Loucy (cell line): Measurements from ENCODE around the gene MBNL2.

ENCODE experiments used
- H2AFZ ChIP-seq: fragments of 200-600 bp; sonication (generic); 2 replicates; pipeline ENCODE4 v1.6.0; 2016; ENCODE audit warnings: antibody characterized with exemption, mild to moderate bottlenecking, low read length, moderate library complexity
- H3F3A ChIP-seq: fragments of 200-600 bp; 2 replicates; pipeline ENCODE4 v1.6.0; 2016; ENCODE audit warnings: antibody characterized with exemption, low read depth, mild to moderate bottlenecking
- H3K27me3 ChIP-seq: fragments of 200-600 bp; sonication (generic); 2 replicates; pipeline ENCODE4 v1.6.1; 2014; ENCODE audit warnings: low read length, mild to moderate bottlenecking; ENCODE audit not compliant: insufficient read depth, poor library complexity, severe bottlenecking
- H3K36me3 ChIP-seq: fragments of 200-600 bp; sonication (generic); 2 replicates; pipeline ENCODE4 v1.6.1; 2016; ENCODE audit warnings: low read length; ENCODE audit not compliant: insufficient read depth
- H3K4me1 ChIP-seq: fragments of 200-600 bp; sonication (generic); 2 replicates; pipeline ENCODE4 v1.5.1; 2014; ENCODE audit warnings: low read length, mild to moderate bottlenecking; ENCODE audit not compliant: insufficient read depth, poor library complexity, severe bottlenecking
- H3K4me2 ChIP-seq: fragments of 200-600 bp; sonication (generic); 2 replicates; pipeline ENCODE4 v1.6.0; 2014; ENCODE audit warnings: antibody characterized with exemption, low read length, low read depth, mild to moderate bottlenecking; ENCODE audit not compliant: poor library complexity, severe bottlenecking
- H3K4me3 ChIP-seq: fragments of 200-600 bp; sonication (generic); 2 replicates; pipeline ENCODE4 v1.5.1; 2014; ENCODE audit warnings: low read length, mild to moderate bottlenecking, mixed read lengths; ENCODE audit not compliant: poor library complexity, severe bottlenecking
- H3K79me2 ChIP-seq: fragments of 200-600 bp; sonication (generic); 2 replicates; pipeline ENCODE4 v1.6.1; 2014; ENCODE audit warnings: low read length; ENCODE audit not compliant: insufficient read depth
- H3K9ac ChIP-seq: fragments of 200-600 bp; sonication (generic); 2 replicates; pipeline ENCODE4 v1.6.0; 2014; ENCODE audit warnings: mild to moderate bottlenecking, low read depth, low read length, moderate library complexity; ENCODE audit not compliant: poor library complexity, severe bottlenecking
- H3K9me2 ChIP-seq: fragments of 200-600 bp; sonication (generic); replicated peaks from 2 replicates; pipeline ENCODE4 v1.6.1; 2016; ENCODE audit warnings: low read depth, low read length, mixed read lengths
- H3K9me3 ChIP-seq: fragments of 200-600 bp; sonication (generic); 2 replicates; pipeline ENCODE4 v1.6.1; 2014; ENCODE audit warnings: mild to moderate bottlenecking, antibody characterized with exemption, low read length, low read depth; ENCODE audit not compliant: insufficient read depth
- H4K20me1 ChIP-seq: fragments of 200-600 bp; sonication (generic); 2 replicates; pipeline ENCODE4 v1.6.0; 2014; ENCODE audit warnings: antibody characterized with exemption, low read length, mild to moderate bottlenecking; ENCODE audit not compliant: insufficient read depth, poor library complexity, severe bottlenecking
- CTCF ChIP-seq: fragments of 200-600 bp; sonication (generic); conservative IDR thresholded peaks from 2 replicates; pipeline ENCODE4 v1.5.1; 2014; ENCODE audit warnings: mild to moderate bottlenecking, antibody characterized with exemption, low read length
- EZH2phosphoT487 ChIP-seq: fragments of 200-600 bp; IDR thresholded peaks from 2 replicates; pipeline ENCODE4 v1.6.1; 2018; ENCODE audit warnings: antibody characterized with exemption, mild to moderate bottlenecking, moderate library complexity, borderline replicate concordance

Gene MBNL2

DNA sequence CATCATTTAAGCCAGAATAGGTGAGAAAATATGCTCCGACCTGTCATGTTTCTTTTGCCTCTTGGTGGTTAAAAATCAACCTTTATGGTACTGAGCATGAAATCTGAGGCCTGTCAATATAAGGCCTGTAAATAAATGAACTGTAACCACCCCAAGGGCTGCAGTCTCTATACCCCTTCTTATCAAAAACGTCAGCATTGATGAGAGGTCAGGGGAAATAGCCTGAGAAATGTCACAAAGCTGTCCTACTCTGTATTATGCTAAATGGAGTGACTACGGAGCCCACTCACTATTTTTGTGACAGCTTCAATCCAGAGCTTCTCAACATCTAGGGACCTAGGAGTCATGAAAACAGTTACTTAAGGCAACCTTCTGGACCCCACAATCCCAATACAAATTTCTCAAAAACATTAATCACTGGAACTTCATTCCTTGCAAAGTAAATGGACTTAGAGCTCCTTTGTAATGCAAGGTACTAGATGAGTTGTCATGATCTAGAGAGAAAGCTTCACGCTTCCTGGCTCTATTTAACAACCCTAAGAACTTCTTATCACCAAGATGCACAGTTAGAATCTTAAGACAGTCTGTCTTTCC is 209.1 kb downstream of the MBNL2 start:
- H3K4me3 ChIP-seq: peak overlapping the region; percentile 88
- H3F3A ChIP-seq: peaks cover 2% of the 10 kb centered on the region; the same call in 1 of the 2 replicates
- no peaks in the 10 kb centered on the region for H3K36me3 ChIP-seq
- H3K4me1 ChIP-seq: peaks cover 52% of the 10 kb centered on the region
- H2AFZ ChIP-seq: no peak overlapping the region
- H3K27me3 ChIP-seq: no peaks in the 10 kb centered on the region
- peak overlapping the region; percentile 76 for H3K9ac ChIP-seq
- H4K20me1 ChIP-seq: peaks cover 13% of the 10 kb centered on the region
- peak overlapping the region; percentile 85 for H3K4me2 ChIP-seq
- H3K9me3 ChIP-seq: no peaks in the 10 kb centered on the region
- H3K79me2 ChIP-seq: peaks cover 32% of the 10 kb centered on the region
- H3K9me2 ChIP-seq: no peaks in the 10 kb centered on the region
- no peak for TF ChIP-seq CTCF

DNA sequence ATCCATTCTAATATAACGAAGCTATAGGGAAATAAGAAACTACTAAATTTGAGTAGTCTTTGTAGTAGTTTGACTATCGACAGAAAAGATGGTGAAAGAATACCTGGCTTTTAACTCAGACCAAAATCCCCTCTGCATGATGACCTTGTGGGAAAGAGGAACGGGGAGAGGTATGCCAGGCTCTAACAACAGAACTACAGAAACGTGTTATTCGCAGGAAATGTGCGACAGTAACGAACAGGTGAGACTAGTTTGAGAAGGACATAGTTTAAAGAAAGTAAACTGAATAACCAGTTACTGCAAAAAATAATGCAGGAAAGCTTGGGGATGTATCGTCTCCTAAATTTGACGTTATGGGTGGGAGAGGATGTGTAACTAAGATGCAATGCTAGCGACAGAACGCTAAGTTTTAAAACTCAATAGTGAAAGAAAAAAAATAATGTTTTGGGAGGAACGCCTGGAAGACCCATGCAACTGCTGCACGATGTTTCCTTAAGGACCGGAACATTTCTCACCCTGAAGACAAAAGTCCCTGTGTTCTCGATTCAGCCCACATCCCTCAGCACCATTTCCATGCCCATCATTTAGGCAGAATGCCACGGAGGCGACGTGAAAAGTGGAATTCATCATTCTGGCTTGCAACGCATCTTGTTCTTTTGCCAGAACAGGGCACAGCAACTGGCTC is 210.2 kb downstream of the MBNL2 start:
- H3K9ac ChIP-seq: peak overlapping the region; percentile 76
- peaks cover 2% of the 10 kb centered on the region; the same call in 1 of the 2 replicates for H3F3A ChIP-seq
- peaks cover 23% of the 10 kb centered on the region for H4K20me1 ChIP-seq

DNA sequence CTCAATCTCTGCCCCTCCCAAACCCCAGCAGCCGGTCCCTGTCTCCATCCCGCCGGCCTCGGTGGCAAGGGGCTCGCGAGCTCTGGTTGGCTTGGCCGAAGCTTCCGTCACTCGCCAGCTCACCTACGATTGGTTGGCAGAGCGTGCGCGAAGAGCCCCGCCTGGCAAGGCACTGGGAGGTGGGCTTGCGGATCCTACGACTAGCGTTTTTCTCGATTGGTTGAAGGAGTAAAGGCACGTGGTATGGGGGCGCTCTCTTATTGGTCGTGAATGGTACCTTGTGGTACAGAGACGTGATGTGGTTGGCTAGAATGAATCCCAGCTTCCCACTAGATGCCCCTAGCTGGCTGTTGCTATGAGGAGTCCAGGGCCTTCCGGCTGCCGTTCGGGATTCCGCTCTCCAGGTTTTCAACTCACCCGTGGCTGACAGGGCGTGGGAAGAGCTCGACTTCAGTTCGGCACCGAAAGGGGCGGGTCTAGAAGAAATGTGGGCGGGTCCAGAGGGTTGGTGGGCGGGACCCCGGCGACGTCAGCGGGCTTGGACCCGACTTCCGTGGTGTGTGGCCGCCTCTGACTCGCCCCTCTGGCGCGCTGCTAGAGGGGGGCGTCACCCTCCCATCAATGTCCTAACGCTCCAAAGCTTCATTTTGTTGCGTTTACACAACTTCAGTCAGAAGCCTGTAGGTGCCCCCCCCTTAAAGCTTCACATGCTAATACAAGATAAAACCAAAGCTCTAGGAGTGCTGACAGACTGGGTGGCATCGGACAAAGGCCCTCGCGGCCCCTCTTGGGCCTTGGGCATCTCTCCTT is 211.0 kb downstream of the MBNL2 start:
- H4K20me1 ChIP-seq: peaks cover 25% of the 10 kb centered on the region
- peaks cover 48% of the 10 kb centered on the region for H3K79me2 ChIP-seq
- peak overlapping the region; percentile 97 for H3K9ac ChIP-seq
- peaks cover 66% of the 10 kb centered on the region for H3K4me1 ChIP-seq
- TF ChIP-seq EZH2phosphoT487 (no peak), CTCF (no peak)
- peak overlapping the region; percentile 96 for H3K4me3 ChIP-seq
- H3K4me2 ChIP-seq: peak overlapping the region; percentile 85
- H3F3A ChIP-seq: peaks cover 2% of the 10 kb centered on the region; the same call in 1 of the 2 replicates
- H3K27me3 ChIP-seq: no peaks in the 10 kb centered on the region
- peak overlapping the region; percentile 91 for H2AFZ ChIP-seq
- H3K36me3 ChIP-seq: no peaks in the 10 kb centered on the region
- H3K9me2 ChIP-seq: no peaks in the 10 kb centered on the region
- no peaks in the 10 kb centered on the region for H3K9me3 ChIP-seq

More for the DNA sequence above, 210.2 kb downstream of the MBNL2 start:
- peak overlapping the region; percentile 85 for H3K4me2 ChIP-seq
- no peaks in the 10 kb centered on the region for H3K27me3 ChIP-seq
- H3K4me1 ChIP-seq: peaks cover 62% of the 10 kb centered on the region
- H3K79me2 ChIP-seq: peaks cover 41% of the 10 kb centered on the region
- H3K9me2 ChIP-seq: no peaks in the 10 kb centered on the region
- no peaks in the 10 kb centered on the region for H3K36me3 ChIP-seq
- H3K9me3 ChIP-seq: no peaks in the 10 kb centered on the region
- H2AFZ ChIP-seq: peak overlapping the region; percentile 91
- peak overlapping the region; percentile 88 for H3K4me3 ChIP-seq
- no peak for TF ChIP-seq CTCF
- TF ChIP-seq EZH2phosphoT487: no peak
